NCI-H2171 (cell line): Measurements from ENCODE around the gene DTX4.
"Not testable (repeated sequence)": the region's sequence is repeated elsewhere in the genome, so short reads cannot be mapped to it uniquely, and the experiment has no call there.

ENCODE experiments used
- DNase-seq: peaks from one replicate; lab custom pipeline; 2025; lab: John Stamatoyannopoulos, UW

Gene DTX4

GRCh38 chr11:59171508-59172322 is at the start of gene DTX4:
DTX4 (plus strand) TSS chr11:59172132; CDS start chr11:59172596, 464 bp downstream.
- DNase-seq = peak; percentile 66

DNA sequence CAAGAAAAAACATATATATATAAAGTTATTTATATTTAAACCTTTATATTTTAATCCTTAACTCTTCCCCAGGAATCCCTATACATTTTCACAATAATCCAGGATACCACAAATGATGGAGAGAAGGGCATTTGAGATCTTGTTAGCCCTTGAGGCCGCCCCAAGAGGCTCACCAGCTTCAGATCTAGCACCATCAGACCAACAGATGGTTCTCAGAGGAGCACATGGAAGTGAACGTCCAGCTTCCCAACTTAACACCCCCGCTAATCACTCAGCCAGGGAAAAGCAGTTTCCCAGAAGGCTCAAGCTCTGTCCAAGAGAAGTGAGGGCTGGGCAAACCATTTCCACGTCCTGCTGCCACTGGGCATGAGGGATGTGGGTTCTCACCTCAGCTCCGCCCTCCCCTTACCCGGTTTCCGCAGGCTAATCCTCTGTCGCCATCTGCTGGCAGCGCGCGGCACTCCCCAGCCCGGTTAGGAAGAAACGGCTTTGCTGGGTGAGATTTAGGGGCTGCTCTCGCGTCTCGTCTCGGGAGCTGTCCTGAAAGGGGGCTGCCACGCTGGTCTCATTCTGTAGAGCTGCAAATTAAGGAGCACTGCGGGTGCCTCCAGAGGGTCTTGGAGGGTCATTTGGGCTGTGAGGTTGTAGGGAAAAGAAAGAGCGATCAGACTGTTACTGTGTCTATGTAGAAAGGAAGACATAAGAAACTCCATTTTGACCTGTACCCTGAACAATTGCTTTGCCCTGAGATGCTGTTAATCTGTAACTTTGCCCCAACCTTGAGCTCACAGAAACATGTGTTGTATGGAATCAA is 36.1 kb upstream of the DTX4 start:
- DNase-seq = no peak

DNA sequence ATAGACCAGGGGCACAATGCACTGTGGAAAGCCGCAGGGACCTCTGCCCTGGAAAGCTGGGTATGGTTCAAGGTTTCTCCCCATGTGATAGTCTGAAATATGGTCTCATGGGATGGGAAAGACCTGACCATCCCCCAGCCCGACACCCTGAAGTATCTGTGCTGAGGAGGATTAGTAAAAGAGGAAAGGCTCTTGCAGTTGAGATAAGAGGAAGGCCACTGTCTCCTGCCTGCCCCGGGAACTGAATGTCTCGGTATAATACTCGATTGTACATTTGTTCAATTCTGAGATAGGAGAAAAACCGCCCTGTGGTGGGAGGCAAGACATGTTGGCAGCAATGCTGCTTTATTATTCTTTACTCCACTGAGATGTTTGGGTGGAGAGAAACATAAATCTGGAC is 35.4 kb upstream of the DTX4 start:
- DNase-seq = not testable (repeated sequence)

- no peak for DNase-seq
Measured at GRCh38 chr11:59137190-59137589, 34.7 kb upstream of the DTX4 start.

GRCh38 chr11:59138643-59139042 is 33.3 kb upstream of the DTX4 start:
- DNase-seq = no peak

- no peak for DNase-seq
Measured at GRCh38 chr11:59141191-59141590, 30.7 kb upstream of the DTX4 start.

GRCh38 chr11:59141673-59142460 is 30.1 kb upstream of the DTX4 start:
- no peak for DNase-seq

- no peak for DNase-seq
Measured at GRCh38 chr11:59142530-59143507, 29.1 kb upstream of the DTX4 start, which contains the start of gene FAM111A. FAM111A (plus strand) TSS chr11:59142856; CDS start chr11:59148873, 6,017 bp downstream.

GRCh38 chr11:59144096-59144495 is 27.8 kb upstream of the DTX4 start:
- no peak for DNase-seq

- DNase-seq = no peak
Measured at GRCh38 chr11:59144579-59145345, 27.2 kb upstream of the DTX4 start.

- DNase-seq = no peak
Measured at GRCh38 chr11:59145534-59145933, 26.4 kb upstream of the DTX4 start.

- no peak for DNase-seq
Measured at GRCh38 chr11:59151761-59152160, 20.2 kb upstream of the DTX4 start.

- no peak for DNase-seq
Measured at GRCh38 chr11:59152312-59152951, 19.5 kb upstream of the DTX4 start.

- no peak for DNase-seq
Measured at GRCh38 chr11:59154610-59155009, 17.3 kb upstream of the DTX4 start.

- DNase-seq = no peak
Measured at GRCh38 chr11:59157433-59157832, 14.5 kb upstream of the DTX4 start.

GRCh38 chr11:59158206-59159068 is 13.5 kb upstream of the DTX4 start:
- no peak for DNase-seq

DNA sequence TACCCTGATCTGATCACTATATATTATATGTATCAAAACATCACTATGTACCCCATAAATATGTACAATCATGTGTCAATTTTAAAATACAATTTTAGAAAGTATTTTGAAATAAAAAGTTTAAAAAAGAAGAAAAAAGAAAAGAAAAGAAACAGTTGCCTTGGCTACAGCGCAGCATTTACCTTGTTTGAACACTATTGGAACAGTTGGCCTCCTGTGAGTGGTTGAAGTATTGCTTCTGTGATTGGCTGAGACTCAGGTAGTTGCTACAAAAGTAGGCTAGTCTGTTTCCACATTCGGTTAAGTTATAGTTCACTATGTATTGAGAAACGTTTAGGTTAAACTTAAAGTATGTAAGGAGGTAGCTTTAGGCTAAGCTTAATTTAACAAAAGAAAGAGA is 7.9 kb upstream of the DTX4 start:
- no peak for DNase-seq

DNA sequence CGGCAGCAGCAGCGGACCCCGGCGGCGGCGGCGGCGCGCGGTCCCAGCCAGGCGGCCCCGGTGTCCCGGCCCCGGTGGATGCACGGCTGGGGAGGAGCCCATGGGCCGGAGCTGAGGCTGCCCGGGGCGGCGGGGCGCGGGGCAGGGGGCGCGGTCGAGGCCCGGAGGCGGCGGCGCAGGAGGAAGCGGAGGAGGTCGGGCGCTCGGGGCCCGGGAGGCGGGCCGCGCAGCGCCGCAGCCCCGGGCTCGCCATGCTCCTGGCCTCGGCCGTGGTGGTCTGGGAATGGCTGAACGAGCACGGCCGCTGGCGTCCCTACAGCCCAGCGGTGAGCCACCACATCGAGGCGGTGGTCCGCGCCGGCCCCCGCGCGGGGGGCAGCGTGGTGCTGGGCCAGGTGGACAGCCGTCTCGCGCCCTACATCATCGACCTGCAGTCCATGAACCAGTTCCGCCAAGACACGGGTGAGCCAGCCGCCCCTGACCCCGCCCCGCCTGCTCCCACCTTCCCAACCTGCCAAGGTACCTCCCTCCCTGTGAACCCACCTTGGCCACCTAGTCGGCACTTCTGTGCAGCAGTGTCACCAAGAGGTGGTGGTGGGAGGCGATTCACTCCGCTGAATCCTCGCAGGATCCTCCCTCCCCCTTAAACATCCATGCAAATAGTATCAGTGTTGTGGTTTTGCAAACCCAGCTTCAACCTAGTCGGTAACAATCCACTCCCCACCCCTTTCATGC is 580 bp downstream of the DTX4 start:
- DNase-seq = no peak
